DOHH2 (cell line): ENCODE data around the gene PCDHB7.
"Not testable (repeated sequence)": the region's sequence is repeated elsewhere in the genome, so short reads cannot be mapped to it uniquely, and the experiment has no call there.

Source experiments
- H3F3A ChIP-seq: fragments of 200-600 bp; sonication (generic), shearing (Covaris generic); 2 replicates; pipeline ENCODE4 v1.6.0; 2016; ENCODE audit warnings: antibody characterized with exemption, mild to moderate bottlenecking; ENCODE audit not compliant: control insufficient read depth, insufficient read depth
- H3K27ac ChIP-seq: fragments of 200-600 bp; sonication (generic); 2 replicates; pipeline ENCODE4 v1.5.1; 2014; ENCODE audit warnings: low read depth, mild to moderate bottlenecking, low read length, moderate library complexity
- H3K27me3 ChIP-seq: fragments of 200-600 bp; sonication (generic); 2 replicates; pipeline ENCODE4 v1.6.1; 2014; ENCODE audit warnings: mild to moderate bottlenecking, low read length, mixed read lengths; ENCODE audit not compliant: control insufficient read depth
- H3K36me3 ChIP-seq: fragments of 200-600 bp; sonication (generic); 2 replicates; pipeline ENCODE4 v1.6.1; 2014; ENCODE audit warnings: mild to moderate bottlenecking, low read length, moderate library complexity, mixed read lengths; ENCODE audit not compliant: control insufficient read depth
- H3K4me1 ChIP-seq: fragments of 200-600 bp; sonication (generic); 2 replicates; pipeline ENCODE4 v1.6.1; 2014; ENCODE audit warnings: mild to moderate bottlenecking, low read length, mixed read lengths; ENCODE audit not compliant: control insufficient read depth
- H3K4me2 ChIP-seq: fragments of 200-600 bp; sonication (generic); 2 replicates; pipeline ENCODE4 v1.6.0; 2014; ENCODE audit warnings: mild to moderate bottlenecking, low read length, moderate library complexity
- H3K4me3 ChIP-seq: fragments of 200-600 bp; sonication (generic); 2 replicates; pipeline ENCODE4 v1.5.1; 2014; ENCODE audit warnings: mild to moderate bottlenecking, low read length, mixed read lengths
- H3K79me2 ChIP-seq: fragments of 200-600 bp; sonication (generic); 2 replicates; pipeline ENCODE4 v1.6.1; 2014; ENCODE audit warnings: mild to moderate bottlenecking, low read length, mixed read lengths; ENCODE audit not compliant: control insufficient read depth
- H3K9me2 ChIP-seq: fragments of 200-600 bp; sonication (generic); replicated peaks from 2 replicates; pipeline ENCODE4 v1.6.1; 2014; ENCODE audit warnings: mild to moderate bottlenecking, low read length, mixed read lengths; ENCODE audit not compliant: control insufficient read depth
- H3K9me3 ChIP-seq: fragments of 200-600 bp; sonication (generic); 2 replicates; pipeline ENCODE4 v1.6.1; 2014; ENCODE audit warnings: antibody characterized with exemption, low read length, mixed read lengths; ENCODE audit not compliant: control insufficient read depth, insufficient read depth
- H4K20me1 ChIP-seq: fragments of 200-600 bp; sonication (generic); 2 replicates; pipeline ENCODE4 v1.6.0; 2014; ENCODE audit warnings: low read depth, mild to moderate bottlenecking, antibody characterized with exemption, low read length, moderate library complexity; ENCODE audit not compliant: control insufficient read depth, insufficient read depth
- CTCF ChIP-seq: fragments of 200-600 bp; sonication (generic); IDR thresholded peaks from one replicate; pipeline ENCODE4 v1.5.1; 2014; ENCODE audit warnings: antibody characterized with exemption, mild to moderate bottlenecking, low read depth, low read length; ENCODE audit not compliant: poor library complexity, severe bottlenecking
- EZH2phosphoT487 ChIP-seq: fragments of 200-600 bp; sonication (generic); IDR thresholded peaks from 2 replicates; pipeline ENCODE4 v1.6.1; 2017; ENCODE audit warnings: borderline replicate concordance, mild to moderate bottlenecking, antibody characterized with exemption, low read length, moderate library complexity, mixed read lengths

The PCDHB7 gene

GRCh38 chr5:141150224-141150992, 22.0 kb upstream of the PCDHB7 start:
- Histone ChIP-seq H3K36me3 (no peaks in the 10 kb centered on the region), H3K9me2 (no peaks in the 10 kb centered on the region), H4K20me1 (no peaks in the 10 kb centered on the region), H3K27me3 (no peaks in the 10 kb centered on the region), H3F3A (no peaks in the 10 kb centered on the region), H3K4me3 (no peak overlapping the region), H3K79me2 (no peaks in the 10 kb centered on the region), H3K27ac (no peak overlapping the region), H3K4me1 (no peaks in the 10 kb centered on the region), H3K9me3 (no peaks in the 10 kb centered on the region), H3K4me2 (no peak overlapping the region)
- no peak for TF ChIP-seq CTCF
- TF ChIP-seq EZH2phosphoT487: no peak

- TF ChIP-seq CTCF: no peak
- no peak for TF ChIP-seq EZH2phosphoT487
- Histone ChIP-seq H3K79me2 (no peaks in the 10 kb centered on the region), H3K27me3 (no peaks in the 10 kb centered on the region), H3K27ac (no peak overlapping the region), H3K9me3 (no peaks in the 10 kb centered on the region), H3K4me1 (no peaks in the 10 kb centered on the region), H3K36me3 (no peaks in the 10 kb centered on the region), H3K4me3 (no peak overlapping the region), H3K9me2 (no peaks in the 10 kb centered on the region), H3F3A (no peaks in the 10 kb centered on the region), H3K4me2 (no peak overlapping the region), H4K20me1 (no peaks in the 10 kb centered on the region)
These were observed 21.5 kb upstream of the PCDHB7 start for GRCh38 chr5:141150993-141151325.

GRCh38 chr5:141151632-141152031, 20.8 kb upstream of the PCDHB7 start:
- H3K9me3 ChIP-seq, H3K9me2 ChIP-seq, H3K36me3 ChIP-seq, H3K4me2 ChIP-seq, H4K20me1 ChIP-seq, H3K27ac ChIP-seq, H3F3A ChIP-seq, H3K4me3 ChIP-seq, H3K27me3 ChIP-seq, H3K4me1 ChIP-seq, H3K79me2 ChIP-seq: not testable (repeated sequence)

GRCh38 chr5:141152096-141152495, 20.3 kb upstream of the PCDHB7 start:
- not testable (repeated sequence) for H3K27me3 ChIP-seq, H3K9me2 ChIP-seq, H3K4me2 ChIP-seq, H3K9me3 ChIP-seq, H4K20me1 ChIP-seq, H3K36me3 ChIP-seq, H3K4me1 ChIP-seq, H3K27ac ChIP-seq, H3K4me3 ChIP-seq, H3K79me2 ChIP-seq, H3F3A ChIP-seq
